Heart right ventricle (tissue), 16 donors: ENCODE results near the gene STK17A. TPM values are rescaled to one million over a fixed set of nuclear protein-coding genes. Genes with fewer than 3 reads are reported as not detected.
A peak's percentile ranks its signal among the peaks of the same experiment; 100 is the strongest.

Experiments
- ATAC-seq, 8 donors: fragments of 200-7000 bp; cut with Tn5 transposase; one replicate each; pipeline ENCODE4 v1.9.1; 2020; ENCODE audit warnings: mild to moderate bottlenecking in 8 of 8, moderate library complexity in 8 of 8, moderate number of reproducible peaks in 1 of 8
- DNase-seq, 2 donors: peaks; one replicate each; pipeline ENCODE4 v3.0.0-alpha.2; 2020
- H3K27ac ChIP-seq, 10 donors: fragments of 200-600 bp; sonication (generic) in 2 of 10; one replicate each; pipeline versions ENCODE4 v1.5.0 to v1.8.0; 2020 to 2022; ENCODE audit warnings: mild to moderate bottlenecking in 3 of 10
- H3K27me3 ChIP-seq, 7 donors: fragments of 200-600 bp; one replicate each; pipeline ENCODE4 v1.8.0; 2021 to 2022; ENCODE audit warnings: mild to moderate bottlenecking in 2 of 7
- H3K36me3 ChIP-seq, 9 donors: fragments of 200-600 bp; sonication (generic) in 1 of 9; one replicate each; pipeline versions ENCODE4 v1.5.0 to v1.8.0; 2020 to 2022; ENCODE audit warnings: mild to moderate bottlenecking in 2 of 9
- H3K4me1 ChIP-seq, 9 donors: fragments of 200-600 bp; sonication (generic) in 1 of 9; one replicate each; pipeline versions ENCODE4 v1.5.0 to v1.8.0; 2020 to 2022; ENCODE audit warnings: mild to moderate bottlenecking in 4 of 9
- H3K4me3 ChIP-seq, 10 donors: fragments of 200-600 bp; sonication (generic) in 2 of 10; one replicate each; pipeline versions ENCODE4 v1.5.0 to v1.8.0; 2020 to 2022; ENCODE audit warnings: mild to moderate bottlenecking in 7 of 10, moderate library complexity in 2 of 10
- H3K9me3 ChIP-seq, 11 donors: fragments of 200-600 bp in 10 of 11; sonication (generic) in 2 of 11; one replicate each; pipeline versions ENCODE4 v1.5.0 to v1.8.0; 2013 to 2022; ENCODE audit warnings: mild to moderate bottlenecking in 2 of 11, control low read depth in 1 of 11, moderate library complexity in 1 of 11
- CTCF ChIP-seq, 9 donors: fragments of 200-600 bp; sonication (generic) in 2 of 9; IDR thresholded peaks; one replicate each; pipeline versions ENCODE4 v1.5.0 to v1.8.0; 2021 to 2022; ENCODE audit warnings: antibody characterized with exemption in 9 of 9, mild to moderate bottlenecking in 5 of 9, moderate library complexity in 1 of 9
- WGBS, 2 donors: extraction: QIAGEN DNeasy Blood & Tissue Kit; methylation state at CpG; one replicate each; pipeline ENCODE4 v1.1.7; 2013; ENCODE audit warnings: inconsistent platforms in 1 of 2; 5-methylcytosine and 5-hydroxymethylcytosine counted together
- intact Hi-C, 10 donors: fragments of 100-400 bp; cut with DNase I; formaldehyde crosslinking; loops; one replicate each; pipeline versions ENCODE4 v1.11.1 to v1.14.2; 2022
- polyA plus RNA-seq, 2 donors: library from polyadenylated mRNA; stranded (reverse); fragments of 200-250 nt; gene quantifications; one replicate each; pipeline ENCODE4 v1.2.3, GENCODE V29; 2013
- total RNA-seq, 10 donors: library from RNA; stranded (reverse); fragmentation: NEBNext Ultra II Directional in 3 of 10; extraction: Animal tissue kit (Norgen Biotek cat#: 25700) in 3 of 10; gene quantifications; one replicate each; pipeline versions ENCODE4 v1.2.1 to v1.2.4, GENCODE V29; 2021 to 2023
- donor health status: Arrhythmogenic right ventricular cardiomyopathy.
- donor health status: ischemic (EF 13 %, LVEDD 7.1; RV severe dilation, severe dysfunction).
- donor health status: healthy with polysubstance abuse.
- donor health status: DM: no; HTN: yes; CAD: no.
- donor health status: DM: no; HTN: no; CAD: no.
- donor health status: ischemic (EF 25% LVEDD 6.9; RV normal size, moderate dysfunction).
- donor health status: ischemic (EF 25% LVEDD 5.7; RV mildly dilated, moderate dysfunction).
- donor health status: healthy.
- donor health status: DM: yes; HTN: yes; CAD: no.
- donor health status: Ischemic cardiomyopathy.
- donor health status: ischemic (EF 35%, LVEDD 5.7; RV mildly dilated, moderate dysfunction).
- donor health status: nonischemic (EF 11% LVEDD 7.7; RV severe dilation, severe dysfunction).
- donor health status: DM: yes; HTN: yes; CAD: no.
- donor health status: PGD.
- donor health status: ischemic (EF 29% LVEDD 5.4; RV normal size, mild dysfunction).
- donor health status: nonischemic (EF 23%, LVEDD 6.1; RV moderate dilation, normal function).

The STK17A gene
- total and polyA plus RNA-seq, 12 donors, result 7.8 to 37.4 (median 21.9) TPM

GRCh38 chr7:43653466-43653865, 70.6 kb downstream of the STK17A start:
- 98% methylated on average over 4 of the region's 4 CpGs for WGBS, 2 donors
- H3K27ac ChIP-seq, result peak overlapping the region in 1 of 10 donors; percentile 38
- DNase-seq (no peak), ATAC-seq (no peak)
- intact Hi-C loops, result no loop called here
- H3K4me3 ChIP-seq, result no peak overlapping the region
- peaks cover 8 to 57% (median 34%) of the 10 kb centered on the region in 9 donors for H3K4me1 ChIP-seq
- TF ChIP-seq CTCF (IDR thresholded peaks at IDR 0.05), result no peak
- no peaks in the 10 kb centered on the region for H3K9me3 ChIP-seq
- no peaks in the 10 kb centered on the region for H3K27me3 ChIP-seq
- H3K36me3 ChIP-seq, result peaks cover 0 to 8% (median 0%) of the 10 kb centered on the region in 9 donors

- Histone ChIP-seq H3K4me1 (peaks cover 8 to 57% (median 30%) of the 10 kb centered on the region in 9 donors), H3K36me3 (peaks cover 0 to 12% (median 0%) of the 10 kb centered on the region in 9 donors), H3K27me3 (no peaks in the 10 kb centered on the region), H3K27ac (peak overlapping the region in 1 of 10 donors; percentile 38), H3K4me3 (no peak overlapping the region), H3K9me3 (no peaks in the 10 kb centered on the region)
- DNase-seq (no peak), ATAC-seq (no peak)
- TF ChIP-seq CTCF (IDR thresholded peaks at IDR 0.05), result no peak
- intact Hi-C loops, result no loop called here
- 81 to 86% methylated on average over 4 of the region's 4 CpGs for WGBS, 2 donors
Observed at GRCh38 chr7:43653891-43654504, 71.1 kb downstream of the STK17A start.

GRCh38 chr7:43655584-43655983, 72.7 kb downstream of the STK17A start:
- no peaks in the 10 kb centered on the region for H3K27me3 ChIP-seq
- no peaks in the 10 kb centered on the region for H3K9me3 ChIP-seq
- H3K36me3 ChIP-seq, result peaks cover 0 to 12% (median 0%) of the 10 kb centered on the region in 9 donors
- no peak overlapping the region for H3K27ac ChIP-seq
- no peak for TF ChIP-seq CTCF (IDR thresholded peaks at IDR 0.05)
- intact Hi-C loops, result no loop called here
- 98% methylated on average over 3 of the region's 3 CpGs for WGBS, 2 donors
- H3K4me3 ChIP-seq, result no peak overlapping the region
- H3K4me1 ChIP-seq, result peaks cover 2 to 55% (median 14%) of the 10 kb centered on the region in 9 donors
- no peak for DNase-seq
- no peak for ATAC-seq

- 98% methylated on average over 2 of the region's 2 CpGs for WGBS, 2 donors
- no peak for TF ChIP-seq CTCF (IDR thresholded peaks at IDR 0.05)
- intact Hi-C loops, result no loop called here
Observed at GRCh38 chr7:43656997-43657396, 74.1 kb downstream of the STK17A start.

More at GRCh38 chr7:43656997-43657396, 74.1 kb downstream of the STK17A start:
- no peaks in the 10 kb centered on the region for H3K9me3 ChIP-seq
- no peaks in the 10 kb centered on the region for H3K27me3 ChIP-seq
- no peak for ATAC-seq
- DNase-seq, result no peak
- H3K4me1 ChIP-seq, result peaks cover 0 to 41% (median under 1%) of the 10 kb centered on the region in 9 donors
- no peak overlapping the region for H3K4me3 ChIP-seq
- no peak overlapping the region for H3K27ac ChIP-seq
- peaks cover 0 to 12% (median 0%) of the 10 kb centered on the region in 9 donors for H3K36me3 ChIP-seq
